Measurements from ENCODE around the gene CIB2.

GRCh38 chr15:78131295-78132061 lies at the start of gene CIB2:
- peak in 1 of 2 donors; percentile 47 for TF ChIP-seq POLR2A (IDR thresholded peaks at IDR 0.05)
- TF ChIP-seq, protein P1, sequence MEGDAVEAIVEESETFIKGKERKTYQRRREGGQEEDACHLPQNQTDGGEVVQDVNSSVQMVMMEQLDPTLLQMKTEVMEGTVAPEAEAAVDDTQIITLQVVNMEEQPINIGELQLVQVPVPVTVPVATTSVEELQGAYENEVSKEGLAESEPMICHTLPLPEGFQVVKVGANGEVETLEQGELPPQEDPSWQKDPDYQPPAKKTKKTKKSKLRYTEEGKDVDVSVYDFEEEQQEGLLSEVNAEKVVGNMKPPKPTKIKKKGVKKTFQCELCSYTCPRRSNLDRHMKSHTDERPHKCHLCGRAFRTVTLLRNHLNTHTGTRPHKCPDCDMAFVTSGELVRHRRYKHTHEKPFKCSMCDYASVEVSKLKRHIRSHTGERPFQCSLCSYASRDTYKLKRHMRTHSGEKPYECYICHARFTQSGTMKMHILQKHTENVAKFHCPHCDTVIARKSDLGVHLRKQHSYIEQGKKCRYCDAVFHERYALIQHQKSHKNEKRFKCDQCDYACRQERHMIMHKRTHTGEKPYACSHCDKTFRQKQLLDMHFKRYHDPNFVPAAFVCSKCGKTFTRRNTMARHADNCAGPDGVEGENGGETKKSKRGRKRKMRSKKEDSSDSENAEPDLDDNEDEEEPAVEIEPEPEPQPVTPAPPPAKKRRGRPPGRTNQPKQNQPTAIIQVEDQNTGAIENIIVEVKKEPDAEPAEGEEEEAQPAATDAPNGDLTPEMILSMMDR (IDR thresholded peaks at IDR 0.05) = peak; percentile 52 to 93 (median 83)

Measured in heart left ventricle (tissue), 13 donors.